ENCODE data around the gene NLK. TPM values are rescaled to one million over a fixed set of nuclear protein-coding genes. Genes with fewer than 3 reads are reported as not detected.

NLK gene
- total RNA-seq, 1 experiment from 2014 or later: 31.8 TPM

- H4K8ac ChIP-seq (replicated peaks; ENCODE audit: insufficient read length, low read depth, low read length): no peak overlapping the region
- no peak overlapping the region for H2AK5ac ChIP-seq (ENCODE audit: insufficient read length, low read length)
- Mint-ChIP-seq H3K27ac (no peak overlapping the region), H3K27me3 (ENCODE audit: low read depth) (peaks cover 2% of the 10 kb centered on the region), H3K4me3 (no peak overlapping the region), H3K4me1 (peaks cover 44 to 53% of the 10 kb centered on the region in 2 experiments), H3K36me3 (ENCODE audit: insufficient read depth in 1 of 3, low read depth in 3 of 3) (peaks cover 3 to 6% (median 6%) of the 10 kb centered on the region in 3 experiments; a peak in 5 of 7 replicates), H3K9me3 (peaks cover 5 to 8% of the 10 kb centered on the region in 2 experiments; a peak in 2 of 5 replicates)
- no peak overlapping the region for H3K18ac ChIP-seq (ENCODE audit: insufficient read length, low read depth, low read length)
- H2BK120ac ChIP-seq (ENCODE audit: low read depth, low read length, poor library complexity, severe bottlenecking): no peak overlapping the region
- H3K79me2 ChIP-seq (ENCODE audit: insufficient read depth, low read length): no peaks in the 10 kb centered on the region
- no peak overlapping the region for H3K4ac ChIP-seq (ENCODE audit: low read depth, low read length)
- no peak overlapping the region for H3K14ac ChIP-seq (ENCODE audit: insufficient read depth, low read length)
- H4K91ac ChIP-seq (ENCODE audit: insufficient read length, low read depth, low read length): no peak overlapping the region
- H3K9me3 ChIP-seq (ENCODE audit: control insufficient read depth, low read depth, low read length): no peaks in the 10 kb centered on the region
- H2BK12ac ChIP-seq (ENCODE audit: insufficient read length, low read depth, low read length): no peak overlapping the region
- H3K27me3 ChIP-seq (ENCODE audit: insufficient read depth, low read length): no peaks in the 10 kb centered on the region
- H4K5ac ChIP-seq (ENCODE audit: insufficient read length, low read depth, low read length): no peak overlapping the region
- H3K27ac ChIP-seq (ENCODE audit: insufficient read length, low read depth, low read length): no peak overlapping the region
- H3K23ac ChIP-seq (ENCODE audit: insufficient read length, low read depth, low read length): no peak overlapping the region
- no peak overlapping the region for H3K56ac ChIP-seq (ENCODE audit: insufficient read length, low read depth, low read length)
- H3T11ph ChIP-seq (ENCODE audit: low read length): no peak overlapping the region
- H4K20me1 ChIP-seq (ENCODE audit: control insufficient read depth, insufficient read depth, insufficient read length): no peaks in the 10 kb centered on the region
- H2AFZ ChIP-seq (ENCODE audit: low read length): no peak overlapping the region
- no CpG with 5 or more reads among the region's 7 CpGs for WGBS (ENCODE audit: extremely low coverage, insufficient read length, low lambda C conversion rate)
- no peak overlapping the region for H2BK15ac ChIP-seq (ENCODE audit: low read depth, low read length)
- H2BK5ac ChIP-seq (ENCODE audit: insufficient read length, low read length): no peak overlapping the region
- H3K4me2 ChIP-seq (ENCODE audit: insufficient read depth, insufficient read length, low read length): no peak overlapping the region
- no peak for TF ChIP-seq CTCF (conservative IDR thresholded peaks at IDR 0.05)
- no peak for DNase-seq
- H3K23me2 ChIP-seq (ENCODE audit: insufficient read length, low read depth, low read length, poor library complexity, severe bottlenecking): peaks cover 10% of the 10 kb centered on the region
- no peak overlapping the region for H2BK20ac ChIP-seq (ENCODE audit: low read depth, low read length, poor library complexity, severe bottlenecking)
- no peaks in the 10 kb centered on the region for H3K79me1 ChIP-seq (ENCODE audit: insufficient read depth, low read depth, low read length, poor library complexity, severe bottlenecking)
- no peak overlapping the region for H3K9ac ChIP-seq (ENCODE audit: extremely low read depth, insufficient read length, low read length)
- peaks cover 3% of the 10 kb centered on the region; the same call in 1 of the 2 replicates for H3K4me1 ChIP-seq (ENCODE audit: insufficient read depth, low read length)
Measured at GRCh38 chr17:28230011-28230410, 187.5 kb downstream of the NLK start.

All from H9 (cell line).